Stimulated activated CD4-positive, alpha-beta T cell treated with anti-CD3 and anti-CD28 coated beads, Interleukin-1b, Interleukin-23, amount 100 ng/mL, for 1 hour (primary cell): ENCODE results near the gene RNF182.
"Not testable (repeated sequence)": the region's sequence is repeated elsewhere in the genome, so short reads cannot be mapped to it uniquely, and the experiment has no call there.

ENCODE experiments used
- DNase-seq, 2 donors: peaks; one replicate each; pipeline ENCODE4 v3.0.0-alpha.2; 2020; ENCODE audit warnings: low read depth in 2 of 2

RNF182 gene

GRCh38 chr6:13917141-13917540, 7.6 kb upstream of the RNF182 start:
- no peak for DNase-seq

- DNase-seq = no peak
These were observed 6.0 kb upstream of the RNF182 start for GRCh38 chr6:13918686-13919250.

- no peak for DNase-seq
These were observed 4.9 kb upstream of the RNF182 start for GRCh38 chr6:13919861-13920260.

GRCh38 chr6:13920552-13920951, 4.2 kb upstream of the RNF182 start:
- no peak for DNase-seq

GRCh38 chr6:13922750-13923149, 2.0 kb upstream of the RNF182 start:
- DNase-seq = no peak

GRCh38 chr6:13923527-13924145, 1.1 kb upstream of the RNF182 start:
- DNase-seq = no peak

- DNase-seq = peak in 1 of 2 donors; percentile 10
These were observed 405 bp upstream of the RNF182 start for GRCh38 chr6:13924146-13924948.

GRCh38 chr6:13926378-13926777, 1.6 kb downstream of the RNF182 start:
- DNase-seq = no peak

GRCh38 chr6:13927203-13927602, 2.5 kb downstream of the RNF182 start:
- no peak for DNase-seq

GRCh38 chr6:13929196-13929595, 4.4 kb downstream of the RNF182 start:
- no peak for DNase-seq

GRCh38 chr6:13931797-13932402, 7.1 kb downstream of the RNF182 start:
- DNase-seq = no peak

GRCh38 chr6:13932785-13933184, 8.0 kb downstream of the RNF182 start:
- no peak for DNase-seq

- DNase-seq = no peak
These were observed 10.0 kb downstream of the RNF182 start for GRCh38 chr6:13934721-13935120.

- DNase-seq = no peak
These were observed 10.6 kb downstream of the RNF182 start for GRCh38 chr6:13935190-13935880.

- not testable (repeated sequence) for DNase-seq
These were observed 11.1 kb downstream of the RNF182 start for GRCh38 chr6:13935881-13936261.

GRCh38 chr6:13941902-13942301, 17.1 kb downstream of the RNF182 start:
- DNase-seq = no peak

GRCh38 chr6:13943943-13944342, 19.2 kb downstream of the RNF182 start:
- DNase-seq = no peak

- DNase-seq = no peak
These were observed 21.8 kb downstream of the RNF182 start for GRCh38 chr6:13946506-13946905.

- DNase-seq = no peak
These were observed 22.9 kb downstream of the RNF182 start for GRCh38 chr6:13947611-13948178.

- no peak for DNase-seq
These were observed 27.3 kb downstream of the RNF182 start for GRCh38 chr6:13952101-13952500.

GRCh38 chr6:13953061-13953705, 28.4 kb downstream of the RNF182 start:
- no peak for DNase-seq
